ENCODE measurements around the gene PARD3B. TPM values are rescaled to one million over a fixed set of nuclear protein-coding genes. Genes with fewer than 3 reads are reported as not detected.

PARD3B gene
- total RNA-seq, 3 donors from 2014 or later = 0.18 to 0.48 (median 0.27) TPM

DNA sequence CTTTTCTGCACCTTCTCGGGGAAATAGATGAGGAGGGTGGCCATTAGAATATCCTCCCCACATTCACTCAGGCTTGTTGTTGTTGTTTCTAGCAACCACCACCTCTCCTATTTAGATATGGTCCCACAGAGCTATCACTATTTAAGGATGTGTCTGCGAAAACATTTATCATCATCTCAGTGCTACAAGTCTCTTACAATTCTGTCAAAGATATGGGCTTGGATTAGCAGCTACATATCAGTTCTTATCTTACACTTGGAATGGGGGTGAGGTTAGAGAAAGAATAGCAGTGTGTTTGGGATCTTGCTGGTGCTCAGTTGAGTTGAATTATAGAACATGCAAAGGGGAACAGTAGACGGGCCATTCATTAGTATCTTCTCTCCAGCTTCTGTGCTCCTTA is 546.1 kb downstream of the PARD3B start:
- Mint-ChIP-seq H3K9me3 (no peaks in the 10 kb centered on the region), H3K4me3 (no peak overlapping the region), H3K27me3 (ENCODE audit: low read depth) (no peaks in the 10 kb centered on the region), H3K4me1 (ENCODE audit: low read depth) (peaks cover 19% of the 10 kb centered on the region), H3K36me3 (ENCODE audit: insufficient read depth) (no peaks in the 10 kb centered on the region)
- DNase-seq = no peak
- no peak for ATAC-seq

DNA sequence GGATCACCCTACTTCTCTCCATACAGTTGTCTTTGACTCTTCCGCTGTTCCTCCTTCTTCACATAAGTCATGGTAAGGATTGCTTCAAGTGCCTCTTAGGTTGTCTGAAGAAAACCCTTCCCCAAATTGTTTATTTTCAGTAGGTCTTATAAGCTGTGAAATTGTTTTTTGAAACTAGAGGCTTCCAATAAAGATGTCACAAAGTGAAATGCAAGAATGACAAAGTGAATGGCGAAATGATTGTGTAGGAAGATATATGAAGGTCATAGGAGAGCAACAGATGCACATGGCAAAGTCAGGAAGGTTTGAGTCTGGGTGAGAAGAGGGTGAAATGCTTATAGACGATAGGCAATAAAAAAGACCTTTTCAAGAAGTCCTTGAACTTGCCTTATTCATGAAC is 548.8 kb downstream of the PARD3B start:
- no peaks in the 10 kb centered on the region for H3K36me3 Mint-ChIP-seq (ENCODE audit: insufficient read depth)
- H3K27me3 Mint-ChIP-seq (ENCODE audit: low read depth) = no peaks in the 10 kb centered on the region
- DNase-seq = no peak
- H3K9me3 Mint-ChIP-seq = no peaks in the 10 kb centered on the region
- ATAC-seq = no peak
- peaks cover 17% of the 10 kb centered on the region for H3K4me1 Mint-ChIP-seq (ENCODE audit: low read depth)
- no peak overlapping the region for H3K4me3 Mint-ChIP-seq

DNA sequence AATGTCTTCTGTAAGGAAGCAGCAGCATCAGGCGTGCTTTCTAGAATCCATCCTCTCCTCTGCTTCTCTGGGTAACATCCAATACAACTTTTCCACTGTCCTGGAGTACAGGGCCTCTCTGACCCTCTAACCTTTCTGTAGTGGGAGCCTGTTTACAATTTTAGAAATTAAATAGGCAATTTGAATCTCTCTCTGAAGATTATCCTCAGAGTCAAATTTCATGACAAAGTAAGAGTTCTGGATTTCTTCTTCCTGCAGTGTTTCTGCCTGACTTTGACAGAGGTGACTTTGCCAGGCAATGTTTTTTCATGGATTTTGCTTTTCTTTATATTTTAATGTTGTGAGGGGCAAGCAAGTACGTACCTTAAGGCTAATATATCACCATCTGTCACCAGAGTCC is 558.4 kb downstream of the PARD3B start:
- Mint-ChIP-seq H3K4me1 (ENCODE audit: low read depth) (no peaks in the 10 kb centered on the region), H3K4me3 (no peak overlapping the region), H3K9me3 (no peaks in the 10 kb centered on the region), H3K36me3 (ENCODE audit: insufficient read depth) (no peaks in the 10 kb centered on the region), H3K27me3 (ENCODE audit: low read depth) (no peaks in the 10 kb centered on the region)
- DNase-seq (no peak), ATAC-seq (no peak)

DNA sequence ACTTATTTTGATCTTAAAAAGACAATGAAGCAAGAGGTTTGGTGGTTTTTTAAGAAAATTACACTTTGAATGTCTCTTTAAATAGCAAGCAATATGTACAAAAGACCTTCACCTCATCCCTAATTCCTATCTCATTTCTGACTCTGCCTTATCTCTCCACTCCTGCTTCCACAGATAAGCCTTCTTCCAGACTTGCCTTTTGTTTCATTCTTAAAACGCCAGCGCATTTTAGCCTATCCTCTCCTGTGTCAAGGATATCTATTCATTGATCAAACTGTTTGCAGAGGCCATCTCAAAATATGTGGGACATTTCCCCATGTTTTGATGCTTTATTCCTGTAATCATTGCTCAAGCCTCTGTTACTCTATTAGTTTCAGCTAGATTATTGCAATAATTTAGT is 562.5 kb downstream of the PARD3B start:
- H3K9me3 Mint-ChIP-seq = no peaks in the 10 kb centered on the region
- no peak for ATAC-seq
- H3K4me3 Mint-ChIP-seq = no peak overlapping the region
- no peak for DNase-seq
- no peaks in the 10 kb centered on the region for H3K27me3 Mint-ChIP-seq (ENCODE audit: low read depth)
- H3K36me3 Mint-ChIP-seq (ENCODE audit: insufficient read depth) = no peaks in the 10 kb centered on the region
- no peaks in the 10 kb centered on the region for H3K4me1 Mint-ChIP-seq (ENCODE audit: low read depth)

GRCh38 chr2:205115511-205115910 is 570.2 kb downstream of the PARD3B start:
- H3K9me3 Mint-ChIP-seq = no peaks in the 10 kb centered on the region
- DNase-seq (no peak), ATAC-seq (no peak)
- H3K4me3 Mint-ChIP-seq = no peak overlapping the region
- H3K4me1 Mint-ChIP-seq (ENCODE audit: low read depth) = no peaks in the 10 kb centered on the region
- H3K36me3 Mint-ChIP-seq (ENCODE audit: insufficient read depth) = no peaks in the 10 kb centered on the region
- no peaks in the 10 kb centered on the region for H3K27me3 Mint-ChIP-seq (ENCODE audit: low read depth)

DNA sequence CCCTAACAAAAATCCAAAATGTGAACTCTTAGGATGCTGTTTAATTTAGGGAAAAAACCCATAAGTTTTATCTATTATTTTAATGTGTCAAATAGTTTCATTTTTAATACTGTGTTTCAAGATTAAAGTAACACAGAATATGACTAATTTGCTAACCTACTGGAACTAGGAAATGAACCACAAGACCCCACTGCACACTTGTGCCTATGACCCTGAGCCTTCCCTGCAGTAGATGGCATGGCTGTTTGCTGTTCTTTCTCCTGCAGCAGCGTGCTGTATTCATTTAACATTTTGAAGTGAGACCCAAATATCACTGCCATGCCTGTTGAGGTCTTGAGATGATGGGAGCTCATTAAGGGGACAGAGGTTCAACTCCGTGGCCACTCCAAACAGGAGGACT is 571.9 kb downstream of the PARD3B start:
- Mint-ChIP-seq H3K4me1 (ENCODE audit: low read depth) (no peaks in the 10 kb centered on the region), H3K9me3 (no peaks in the 10 kb centered on the region), H3K4me3 (no peak overlapping the region), H3K27me3 (ENCODE audit: low read depth) (no peaks in the 10 kb centered on the region), H3K36me3 (ENCODE audit: insufficient read depth) (no peaks in the 10 kb centered on the region)
- DNase-seq (no peak), ATAC-seq (peak; percentile 30 to 35)

DNA sequence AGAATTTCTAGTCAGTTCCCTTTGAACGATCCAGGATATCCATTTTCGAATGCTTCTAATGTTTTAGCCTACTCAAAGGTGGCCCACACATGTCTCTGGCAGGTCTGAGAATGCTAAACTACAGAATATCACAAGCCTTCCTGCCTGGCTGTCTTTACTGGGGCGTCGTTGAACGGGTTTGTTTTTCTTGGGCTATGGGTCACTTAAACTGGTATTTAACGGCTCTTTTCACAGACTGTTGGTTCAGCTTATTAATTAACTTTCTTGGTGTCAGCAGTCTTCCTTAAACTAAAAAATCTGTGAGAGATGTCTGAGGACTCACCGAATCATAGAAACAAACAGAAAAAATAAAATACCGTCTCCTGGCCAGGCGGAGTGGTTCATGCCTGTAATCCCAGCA is 573.9 kb downstream of the PARD3B start:
- H3K4me1 Mint-ChIP-seq (ENCODE audit: low read depth) = no peaks in the 10 kb centered on the region
- no peak overlapping the region for H3K4me3 Mint-ChIP-seq
- no peak for DNase-seq
- no peaks in the 10 kb centered on the region for H3K9me3 Mint-ChIP-seq
- no peaks in the 10 kb centered on the region for H3K27me3 Mint-ChIP-seq (ENCODE audit: low read depth)
- no peaks in the 10 kb centered on the region for H3K36me3 Mint-ChIP-seq (ENCODE audit: insufficient read depth)
- ATAC-seq = no peak

GRCh38 chr2:205128726-205129125 is 583.5 kb downstream of the PARD3B start:
- ATAC-seq = no peak
- H3K4me1 Mint-ChIP-seq (ENCODE audit: low read depth) = peaks cover 17% of the 10 kb centered on the region
- H3K27me3 Mint-ChIP-seq (ENCODE audit: low read depth) = no peaks in the 10 kb centered on the region
- H3K36me3 Mint-ChIP-seq (ENCODE audit: insufficient read depth) = no peaks in the 10 kb centered on the region
- no peaks in the 10 kb centered on the region for H3K9me3 Mint-ChIP-seq
- no peak overlapping the region for H3K4me3 Mint-ChIP-seq
- no peak for DNase-seq

- ATAC-seq = peak in 1 of 2 donors; percentile 14
- Mint-ChIP-seq H3K27me3 (ENCODE audit: low read depth) (no peaks in the 10 kb centered on the region), H3K36me3 (ENCODE audit: insufficient read depth) (no peaks in the 10 kb centered on the region), H3K9me3 (no peaks in the 10 kb centered on the region), H3K4me1 (ENCODE audit: low read depth) (peaks cover 17% of the 10 kb centered on the region), H3K4me3 (no peak overlapping the region)
- no peak for DNase-seq
These were observed 584.3 kb downstream of the PARD3B start for GRCh38 chr2:205129531-205129930.

DNA sequence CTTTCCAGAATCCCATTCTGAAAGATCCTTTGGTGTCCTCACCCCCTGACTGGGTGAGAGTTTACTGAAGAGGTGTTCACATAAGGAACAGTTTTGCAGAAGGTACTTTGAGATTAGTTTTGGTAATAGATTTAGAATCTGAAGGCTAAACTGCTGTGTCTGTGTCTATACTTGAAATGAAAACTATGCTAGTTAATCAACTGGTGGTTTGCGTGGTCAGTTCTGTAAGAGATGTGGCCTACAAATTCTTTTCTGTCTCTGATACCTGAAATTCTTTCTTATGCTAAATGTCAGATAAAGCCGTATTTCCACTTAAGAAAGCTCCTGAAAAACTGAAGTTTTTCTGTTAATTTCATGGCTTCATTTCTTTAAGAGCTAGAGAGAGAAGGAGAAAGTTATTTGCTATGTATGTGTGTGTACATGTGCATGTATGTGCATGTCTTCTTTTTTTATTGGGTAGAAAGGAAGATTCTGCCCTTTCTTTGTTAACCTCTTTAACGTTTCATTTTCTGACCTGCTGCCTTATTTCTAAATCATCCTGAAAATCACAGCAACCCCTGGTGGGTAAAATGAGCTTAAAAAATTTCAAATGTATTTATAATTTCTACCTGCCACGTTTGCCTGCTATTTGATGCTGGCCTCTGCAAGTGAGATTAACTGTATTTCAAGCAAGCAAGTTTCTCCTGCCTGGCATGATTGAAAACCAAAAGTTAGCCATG is 585.0 kb downstream of the PARD3B start:
- Mint-ChIP-seq H3K9me3 (no peaks in the 10 kb centered on the region), H3K36me3 (ENCODE audit: insufficient read depth) (no peaks in the 10 kb centered on the region), H3K4me1 (ENCODE audit: low read depth) (peaks cover 17% of the 10 kb centered on the region), H3K27me3 (ENCODE audit: low read depth) (no peaks in the 10 kb centered on the region), H3K4me3 (no peak overlapping the region)
- ATAC-seq (no peak), DNase-seq (no peak)

- Mint-ChIP-seq H3K36me3 (ENCODE audit: insufficient read depth) (no peaks in the 10 kb centered on the region), H3K4me3 (no peak overlapping the region), H3K4me1 (ENCODE audit: low read depth) (peaks cover 17% of the 10 kb centered on the region), H3K27me3 (ENCODE audit: low read depth) (no peaks in the 10 kb centered on the region), H3K9me3 (peaks cover 4% of the 10 kb centered on the region)
- no peak for ATAC-seq
- no peak for DNase-seq
These were observed 588.3 kb downstream of the PARD3B start for GRCh38 chr2:205133544-205133943.

- Mint-ChIP-seq H3K4me3 (no peak overlapping the region), H3K27me3 (ENCODE audit: low read depth) (no peaks in the 10 kb centered on the region), H3K9me3 (peaks cover 4% of the 10 kb centered on the region), H3K36me3 (ENCODE audit: insufficient read depth) (no peaks in the 10 kb centered on the region), H3K4me1 (ENCODE audit: low read depth) (peaks cover 4% of the 10 kb centered on the region)
- DNase-seq (no peak), ATAC-seq (no peak)
These were observed 593.5 kb downstream of the PARD3B start for GRCh38 chr2:205138735-205139134.

DNA sequence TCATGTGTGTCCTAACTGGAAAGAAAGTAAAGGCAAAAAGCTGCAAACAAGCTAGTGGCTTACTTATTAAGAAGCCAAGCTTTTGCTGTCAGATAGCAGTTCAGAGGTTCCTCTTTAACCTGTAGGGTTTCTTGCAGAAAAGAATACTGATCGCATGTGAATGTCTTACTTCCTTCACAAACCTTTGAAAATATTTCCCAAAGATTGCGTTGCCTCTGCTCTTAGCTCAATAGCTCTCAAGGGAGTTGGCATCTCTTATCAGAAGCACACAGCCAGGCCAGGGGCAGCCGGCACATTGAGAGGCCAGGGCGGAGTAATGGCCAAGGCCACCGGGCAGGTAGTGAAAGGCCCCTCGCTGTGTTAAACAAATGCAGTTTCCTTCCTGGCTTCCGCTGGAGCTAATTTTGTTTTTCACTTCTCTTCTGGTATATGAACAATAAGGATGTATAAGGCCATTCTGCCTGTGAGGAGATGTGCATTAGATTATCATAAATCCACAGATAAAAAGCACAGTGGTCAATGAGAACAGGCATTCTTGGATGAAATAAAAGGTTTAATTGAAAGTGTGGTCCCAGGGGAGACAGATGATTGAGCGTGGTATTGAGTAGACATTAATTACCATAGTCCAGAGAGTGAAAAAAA is 594.7 kb downstream of the PARD3B start:
- no peak overlapping the region for H3K4me3 Mint-ChIP-seq
- H3K36me3 Mint-ChIP-seq (ENCODE audit: insufficient read depth) = no peaks in the 10 kb centered on the region
- DNase-seq (no peak), ATAC-seq (no peak)
- H3K9me3 Mint-ChIP-seq = peaks cover 4% of the 10 kb centered on the region
- no peaks in the 10 kb centered on the region for H3K27me3 Mint-ChIP-seq (ENCODE audit: low read depth)
- H3K4me1 Mint-ChIP-seq (ENCODE audit: low read depth) = peaks cover 4% of the 10 kb centered on the region

- H3K9me3 Mint-ChIP-seq = no peaks in the 10 kb centered on the region
- H3K4me3 Mint-ChIP-seq = no peak overlapping the region
- H3K4me1 Mint-ChIP-seq (ENCODE audit: low read depth) = peaks cover 4% of the 10 kb centered on the region
- no peaks in the 10 kb centered on the region for H3K36me3 Mint-ChIP-seq (ENCODE audit: insufficient read depth)
- ATAC-seq (no peak), DNase-seq (no peak)
- H3K27me3 Mint-ChIP-seq (ENCODE audit: low read depth) = no peaks in the 10 kb centered on the region
These were observed 596.1 kb downstream of the PARD3B start for GRCh38 chr2:205141381-205141780.

DNA sequence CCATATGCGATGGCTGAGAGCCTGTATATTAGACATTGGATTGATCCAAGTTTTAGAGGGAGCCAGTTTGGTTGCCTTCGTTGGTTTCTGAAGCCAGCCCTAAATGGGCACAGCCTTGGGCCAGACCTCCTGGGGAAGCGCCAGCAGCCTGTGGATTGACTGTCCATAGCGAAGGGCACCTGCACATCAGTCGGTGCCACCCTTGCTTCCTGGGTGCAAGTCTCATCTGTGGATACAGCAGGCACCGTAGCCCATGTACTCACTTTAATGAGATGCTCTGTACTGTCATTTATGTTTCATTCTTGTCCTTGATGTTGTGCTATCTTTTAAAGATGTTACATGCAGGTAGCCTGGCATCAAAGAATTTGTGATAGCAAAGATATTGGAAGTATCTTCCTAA is 600.6 kb downstream of the PARD3B start:
- no peak overlapping the region for H3K4me3 Mint-ChIP-seq
- no peak for ATAC-seq

More for the DNA sequence above, 600.6 kb downstream of the PARD3B start:
- Mint-ChIP-seq H3K27me3 (ENCODE audit: low read depth) (no peaks in the 10 kb centered on the region), H3K9me3 (no peaks in the 10 kb centered on the region), H3K36me3 (ENCODE audit: insufficient read depth) (no peaks in the 10 kb centered on the region), H3K4me1 (ENCODE audit: low read depth) (no peaks in the 10 kb centered on the region)
- no peak for DNase-seq

Measured in activated T-cell treated with anti-CD3 and anti-CD28 coated beads, Interleukin-2, amount 50 U/mL, for 4 hours (primary cell).